Panc1 (cell line): Measurements from ENCODE around the gene CARMIL1.

ENCODE experiments used
- CTCF ChIP-seq: fragments of 450-650 bp; IDR thresholded peaks from 2 replicates; pipeline ENCODE4 v1.5.1; 2017; ENCODE audit warnings: mild to moderate bottlenecking
- POLR2AphosphoS5 ChIP-seq: IDR thresholded peaks from 2 replicates; pipeline ENCODE4 v1.6.1; 2012; ENCODE audit warnings: mild to moderate bottlenecking, low read depth, low read length, moderate library complexity
- REST ChIP-seq, 2 experiments: IDR thresholded peaks; 2 replicates each; pipeline ENCODE4 v1.6.1; 2011 to 2012; ENCODE audit warnings: low read depth in 2 of 2, control low read depth in 1 of 2, low read length in 1 of 2, mild to moderate bottlenecking in 1 of 2, moderate library complexity in 1 of 2; ENCODE audit not compliant: insufficient read depth in 1 of 2

GRCh38 chr6:25341923-25342619 lies 62.9 kb downstream of the CARMIL1 start:
- TF ChIP-seq CTCF (no peak), POLR2AphosphoS5 (no peak), REST (IDR thresholded peaks at IDR 0.05; ENCODE audit: insufficient read depth in 1 of 2, low read depth in 2 of 2, low read length in 1 of 2) (no peak)
